Right renal cortex interstitium (tissue), 3 donors: ENCODE measurements around the gene KLHL30. TPM values are rescaled to one million over a fixed set of nuclear protein-coding genes. Genes with fewer than 3 reads are reported as not detected.
"Not testable (repeated sequence)": the region's sequence is repeated elsewhere in the genome, so short reads cannot be mapped to it uniquely, and the experiment has no call there.

Source experiments
- DNase-seq, 3 donors: peaks; one replicate each; pipeline ENCODE4 v3.0.0-alpha.2; 2013; ENCODE audit warnings: low read depth in 3 of 3, low spot score in 2 of 3
- polyA plus RNA-seq, 3 donors: library from polyadenylated mRNA; unstranded; fragments of 120-200 nt; gene quantifications; one replicate each; pipeline ENCODE4 v1.2.1, GENCODE V29; 2013; ENCODE audit not compliant: insufficient read length in 3 of 3

Gene KLHL30
- polyA plus RNA-seq, 3 donors: 0.18 to 0.24 (median 0.22) TPM

DNA sequence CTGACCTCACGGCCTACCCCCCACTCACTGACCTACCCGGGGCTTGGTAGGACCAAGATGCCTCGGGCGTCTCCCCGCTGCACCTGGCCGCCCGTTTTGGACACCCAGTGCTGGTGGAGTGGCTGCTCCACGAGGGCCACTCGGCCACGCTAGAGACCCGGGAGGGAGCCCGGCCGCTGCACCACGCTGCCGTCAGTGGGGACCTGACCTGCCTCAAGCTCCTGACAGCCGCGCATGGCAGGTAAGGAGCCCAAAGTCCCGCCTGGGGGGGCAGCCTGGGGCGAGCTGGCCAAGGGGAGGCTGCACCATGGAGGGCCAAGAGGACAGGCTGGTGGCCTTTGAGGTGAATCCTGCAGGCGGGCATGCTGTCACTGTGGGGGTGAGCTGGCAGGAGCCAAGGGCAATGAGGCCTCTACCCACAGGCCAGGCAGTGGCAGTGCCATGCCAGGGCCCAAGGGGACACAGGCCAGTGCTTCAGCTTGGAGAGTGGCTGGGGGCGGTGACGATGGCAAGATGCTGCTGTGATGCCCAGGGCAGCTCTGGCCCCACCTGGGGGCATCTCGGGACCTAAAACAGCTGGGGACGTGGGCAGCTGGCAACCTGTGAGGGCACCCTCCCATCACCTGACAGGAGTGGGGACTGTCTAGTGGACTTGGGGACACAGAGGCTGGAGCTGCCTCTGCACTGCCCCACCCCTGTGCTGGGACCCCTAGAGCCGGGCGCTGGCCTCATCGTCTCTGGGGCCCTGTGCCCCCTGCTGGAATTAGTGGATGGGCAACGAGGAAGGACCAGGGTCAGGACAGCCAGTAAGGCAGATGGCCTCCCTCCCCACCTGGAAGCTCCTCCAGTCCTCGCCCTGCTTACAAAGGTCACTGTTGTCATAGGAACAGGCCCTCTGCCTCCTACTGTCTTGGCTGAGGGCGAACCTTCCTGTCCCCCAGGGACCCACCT lies 36.3 kb upstream of the KLHL30 start:
- DNase-seq: no peak

DNA sequence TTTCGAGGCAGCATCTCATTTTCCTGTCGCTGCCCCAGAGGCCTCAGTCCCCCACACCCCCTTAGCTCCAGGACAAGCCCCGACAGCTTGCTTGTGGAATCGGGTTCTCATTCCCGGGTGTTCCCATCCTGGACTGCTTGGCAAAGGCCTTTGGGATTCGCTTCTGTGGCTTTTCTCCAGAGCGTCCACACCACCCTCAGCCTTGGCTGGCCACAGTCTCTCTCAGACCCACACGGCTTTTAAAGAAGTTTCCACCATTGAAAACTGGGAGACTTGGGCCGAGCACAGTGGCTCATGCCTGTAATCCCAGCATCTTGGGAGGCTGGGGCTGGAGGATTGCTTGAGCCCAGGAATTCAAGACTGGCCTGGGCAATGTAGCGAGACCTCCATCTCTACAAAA lies 35.6 kb upstream of the KLHL30 start:
- DNase-seq: no peak

DNA sequence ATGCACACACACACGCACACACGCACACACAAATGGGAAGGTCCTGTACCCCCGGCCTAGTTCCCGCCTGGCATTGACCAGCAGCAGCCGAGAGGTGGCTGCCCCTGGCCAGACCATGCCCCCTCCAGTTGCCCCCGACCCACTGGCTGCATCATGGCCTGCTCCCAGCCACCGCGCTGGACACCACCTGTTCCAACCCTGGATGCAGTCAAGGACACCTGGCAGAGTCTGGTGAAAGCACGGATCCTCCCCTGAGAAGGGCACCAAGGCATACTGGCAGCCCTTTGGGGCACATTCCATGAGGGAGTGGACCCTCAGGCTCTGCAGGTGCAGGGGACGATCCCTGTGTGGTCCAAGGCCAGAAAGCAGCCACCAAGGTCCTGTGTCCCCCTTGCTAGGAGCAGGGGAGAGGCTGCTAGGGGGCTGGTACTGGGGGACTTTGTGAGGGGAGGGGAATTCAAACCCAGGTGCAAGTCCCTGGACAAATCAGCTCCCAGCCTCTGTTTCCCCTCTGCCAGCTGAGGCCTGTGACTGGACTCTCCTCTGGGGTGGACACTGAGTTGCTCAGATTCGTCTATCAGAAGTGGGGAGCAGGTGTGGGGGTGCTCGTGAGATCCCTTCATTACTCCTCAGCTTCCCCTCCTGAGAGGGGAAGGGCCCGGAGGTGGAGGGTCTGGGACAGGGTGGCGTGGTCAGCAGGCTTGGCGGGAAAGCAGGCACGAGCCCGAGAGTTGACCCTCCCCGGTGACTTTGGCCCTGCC lies 34.8 kb upstream of the KLHL30 start:
- no peak for DNase-seq

DNA sequence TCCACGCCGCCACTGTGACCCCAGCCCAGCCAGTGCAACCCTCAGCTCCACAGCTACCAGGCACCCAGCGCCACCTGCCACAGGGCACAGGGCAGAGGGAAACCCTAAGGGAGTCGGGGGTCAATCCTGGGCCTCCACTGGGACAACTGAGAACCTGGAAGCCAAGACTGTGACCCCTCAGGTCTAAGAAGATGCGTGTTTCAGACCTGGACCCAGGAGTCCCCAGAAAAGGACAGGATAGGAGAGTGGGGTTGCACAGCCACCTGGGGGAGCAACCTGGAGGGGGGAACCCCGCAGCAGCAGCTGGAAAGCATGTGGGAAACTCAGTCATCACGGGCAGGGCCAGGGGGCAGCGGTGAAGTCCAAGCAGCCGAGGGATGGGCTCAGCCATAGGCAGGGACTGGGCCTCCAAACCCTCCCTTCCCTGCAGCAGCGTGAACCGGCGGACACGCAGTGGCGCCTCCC lies 34.2 kb upstream of the KLHL30 start:
- DNase-seq: no peak

DNA sequence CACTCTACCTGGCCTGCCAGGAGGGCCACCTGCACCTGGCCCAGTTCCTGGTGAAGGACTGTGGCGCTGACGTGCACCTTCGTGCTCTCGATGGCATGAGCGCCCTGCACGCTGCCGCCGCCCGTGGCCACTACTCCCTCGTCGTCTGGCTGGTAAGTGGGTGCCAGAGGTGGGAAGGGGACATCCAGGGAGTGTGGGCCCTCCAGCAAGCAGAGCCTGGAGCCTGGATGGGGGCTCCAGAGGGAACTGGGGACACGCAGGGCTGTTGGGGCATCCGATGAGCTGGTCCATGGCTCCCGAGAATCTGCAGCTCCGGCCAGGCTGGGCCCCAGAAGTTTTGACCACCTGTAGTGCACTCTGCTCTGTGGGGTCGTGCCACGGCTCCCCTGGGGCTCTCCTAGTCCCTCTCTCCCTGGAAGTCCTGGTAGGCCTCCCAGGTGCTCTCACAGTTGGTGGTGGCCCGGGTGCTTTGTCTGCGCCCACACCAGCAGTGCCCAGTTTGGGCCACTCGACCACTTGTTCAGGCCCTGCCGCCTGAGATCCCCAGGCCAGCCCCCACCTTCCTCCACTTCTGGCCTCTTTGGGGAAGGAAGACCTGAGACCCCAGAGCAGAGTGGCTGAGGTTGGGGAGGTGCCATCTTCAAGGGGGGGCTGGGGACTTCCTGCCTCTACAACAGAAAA lies 33.6 kb upstream of the KLHL30 start:
- no peak for DNase-seq

DNA sequence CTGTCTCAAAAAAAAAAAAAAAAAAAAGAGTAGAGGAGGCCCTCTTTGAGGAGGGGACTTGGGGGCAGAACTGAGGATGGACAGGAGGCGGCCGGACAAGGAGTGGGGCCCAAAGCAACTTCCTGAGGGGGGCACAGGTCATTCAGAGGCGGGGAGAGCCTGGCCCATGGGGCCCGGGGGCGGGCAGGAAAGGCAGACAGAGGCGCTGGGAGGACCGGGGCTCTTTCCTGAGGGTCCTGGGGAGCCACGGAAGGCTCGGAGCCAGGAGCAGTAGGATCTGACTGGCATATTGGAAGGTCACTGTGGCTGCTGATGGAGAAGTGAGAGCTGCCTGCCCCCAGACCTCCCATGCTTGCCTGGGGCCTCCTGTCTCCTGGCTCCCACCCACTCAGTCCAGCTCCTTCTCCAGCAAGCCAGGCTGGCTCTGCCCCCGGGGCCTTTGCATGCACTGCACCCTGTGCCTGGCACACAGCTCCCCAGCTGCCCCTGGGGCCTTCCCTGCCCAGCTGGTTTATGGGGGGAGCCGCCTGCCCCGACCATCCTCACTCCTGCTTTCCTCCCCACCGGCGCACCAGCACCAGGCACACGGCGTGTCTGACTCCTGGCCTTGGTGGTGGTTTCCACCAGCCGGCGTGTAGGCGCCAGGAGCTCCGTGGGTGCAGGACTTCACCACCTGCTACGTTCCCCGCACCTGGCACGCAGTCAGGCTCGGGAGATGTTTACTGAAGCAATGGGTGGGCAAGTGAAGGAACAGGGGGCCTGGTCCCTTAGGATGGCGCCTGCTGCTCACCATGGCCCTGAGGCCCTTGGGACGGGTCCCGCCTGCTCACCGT lies 32.7 kb upstream of the KLHL30 start:
- DNase-seq: no peak

DNA sequence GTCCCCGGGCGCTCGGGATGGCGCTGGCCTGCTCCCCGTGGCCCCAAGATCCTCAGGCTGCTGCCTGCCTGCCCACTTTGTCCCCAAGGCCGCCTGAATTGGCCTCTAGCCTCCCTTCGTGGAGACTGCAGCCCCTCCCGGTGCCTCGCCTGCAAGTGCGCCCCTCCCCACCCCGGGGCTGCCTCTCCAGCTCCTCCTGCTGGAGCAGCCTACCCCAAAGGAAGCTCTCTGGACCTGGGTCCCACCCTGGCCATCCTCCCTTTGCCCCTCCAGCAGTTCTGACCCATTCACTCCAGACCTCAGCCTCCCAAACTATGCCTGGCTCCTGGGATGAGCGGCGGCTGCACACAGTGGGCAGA lies 32.1 kb upstream of the KLHL30 start:
- DNase-seq: no peak

DNA sequence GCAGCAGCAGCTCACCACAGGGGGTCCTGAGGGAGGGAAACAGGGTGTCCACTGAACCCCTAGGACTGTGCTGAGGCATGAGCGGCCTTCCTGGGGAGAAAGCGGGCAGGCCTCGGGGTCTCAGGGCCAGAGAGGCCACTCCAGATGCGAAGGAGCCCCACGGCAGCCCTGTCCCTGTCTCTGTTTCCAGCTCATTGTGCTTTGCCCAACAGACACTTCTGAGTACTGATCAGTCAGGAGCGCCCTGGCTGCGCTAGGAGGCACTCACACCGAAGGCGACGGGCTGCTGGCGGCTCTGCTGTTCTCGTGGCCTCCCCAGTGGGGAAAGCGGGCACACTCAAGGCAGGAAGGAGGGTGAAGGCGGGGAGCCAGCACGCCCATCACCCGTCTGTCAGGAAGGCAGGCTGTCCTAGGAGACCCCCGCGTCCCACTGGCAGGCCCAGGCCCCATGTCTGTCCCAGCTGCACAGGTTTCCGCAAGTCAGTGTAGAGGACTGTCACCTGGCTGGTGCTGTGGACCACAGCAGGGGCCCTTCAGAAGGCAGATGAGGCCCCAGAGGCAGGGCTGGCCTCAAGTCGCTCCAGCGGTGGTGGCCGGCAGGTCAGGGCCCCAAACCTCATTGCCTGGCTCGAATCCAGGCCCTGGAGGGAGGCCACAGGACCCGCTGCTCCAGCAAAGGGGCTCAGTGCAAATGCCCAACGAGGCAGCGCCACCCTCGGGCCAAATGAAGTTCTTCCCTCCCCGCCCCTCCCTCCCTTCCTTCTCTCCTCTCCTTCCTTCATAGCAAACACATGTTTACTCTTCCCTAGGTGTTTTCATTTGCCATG lies 31.6 kb upstream of the KLHL30 start:
- no peak for DNase-seq

DNA sequence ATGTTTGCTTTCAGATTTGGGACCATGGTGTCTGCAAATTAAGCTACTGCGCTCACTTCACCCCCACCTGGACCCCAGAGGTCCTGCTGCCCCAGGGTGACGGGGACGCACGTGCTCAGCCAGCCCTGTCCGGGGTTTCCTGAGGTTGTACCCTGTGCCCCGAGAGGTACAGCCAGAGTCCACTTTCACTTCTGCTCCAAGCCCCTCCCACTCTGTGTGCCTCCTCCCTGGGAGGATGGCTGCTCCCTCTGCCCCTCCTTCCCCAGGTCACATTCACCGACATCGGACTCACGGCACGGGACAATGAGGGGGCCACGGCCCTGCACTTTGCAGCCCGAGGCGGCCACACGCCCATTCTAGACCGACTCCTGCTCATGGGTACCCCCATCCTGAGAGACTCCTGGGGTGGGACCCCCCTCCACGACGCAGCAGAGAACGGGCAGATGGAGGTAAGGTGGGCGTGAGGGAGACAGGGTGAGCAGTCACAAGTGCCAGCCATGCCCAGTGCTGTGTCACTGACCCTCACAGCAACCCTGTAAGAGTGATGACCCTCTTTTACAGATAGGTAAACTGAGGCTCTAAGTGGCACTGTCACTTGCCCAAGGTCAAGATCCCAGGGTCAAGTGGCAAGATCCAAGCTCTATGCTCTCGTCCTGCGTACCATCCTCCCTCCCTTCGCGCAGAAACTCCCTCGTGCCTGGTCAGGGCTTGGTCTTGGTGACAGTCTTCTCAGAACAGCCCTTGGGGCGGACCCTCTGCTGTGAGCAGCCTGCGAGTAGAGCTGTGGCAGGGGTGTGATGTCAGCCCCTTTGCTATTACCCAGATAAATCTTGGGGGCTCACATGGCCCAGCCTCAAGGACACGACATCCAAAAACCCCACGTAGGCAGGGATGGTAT lies 30.7 kb upstream of the KLHL30 start:
- DNase-seq: no peak

DNA sequence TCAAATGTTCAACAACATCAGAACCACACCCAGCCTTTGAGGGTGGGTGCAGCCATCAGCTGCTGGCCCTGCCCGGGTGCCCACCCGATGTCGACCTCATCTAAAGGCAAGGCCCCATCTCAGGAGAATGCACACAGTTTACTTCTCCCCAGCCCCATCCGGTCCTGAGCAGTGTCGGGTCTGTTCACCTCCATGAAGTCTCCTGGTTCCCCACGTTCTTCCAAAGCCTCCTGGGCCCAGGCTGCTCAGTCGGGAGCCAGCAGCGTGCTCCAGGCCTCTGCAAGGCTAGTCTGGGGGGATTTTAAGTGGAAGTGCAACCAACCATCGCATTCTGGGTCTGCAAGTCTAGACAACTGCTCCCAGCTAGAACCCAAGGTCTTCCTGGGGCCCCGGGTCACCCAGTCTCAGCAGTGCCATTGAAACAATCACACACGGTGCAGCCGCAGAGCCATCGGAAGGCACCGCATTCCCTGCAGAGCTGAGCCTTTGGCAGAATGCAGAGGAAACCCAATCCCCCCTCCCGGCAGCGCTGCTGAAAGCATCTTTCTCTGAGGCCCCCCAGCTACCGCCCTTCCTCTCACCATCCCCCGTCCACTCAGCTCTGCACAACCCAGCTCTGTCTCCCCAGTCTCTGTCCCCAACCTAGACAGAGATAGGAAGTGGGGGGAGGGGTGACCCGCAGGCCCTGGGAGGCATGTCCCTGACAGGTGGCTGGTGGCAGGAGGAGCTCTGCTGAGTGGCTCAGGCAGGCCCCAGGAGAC lies 29.9 kb upstream of the KLHL30 start:
- DNase-seq: no peak

DNA sequence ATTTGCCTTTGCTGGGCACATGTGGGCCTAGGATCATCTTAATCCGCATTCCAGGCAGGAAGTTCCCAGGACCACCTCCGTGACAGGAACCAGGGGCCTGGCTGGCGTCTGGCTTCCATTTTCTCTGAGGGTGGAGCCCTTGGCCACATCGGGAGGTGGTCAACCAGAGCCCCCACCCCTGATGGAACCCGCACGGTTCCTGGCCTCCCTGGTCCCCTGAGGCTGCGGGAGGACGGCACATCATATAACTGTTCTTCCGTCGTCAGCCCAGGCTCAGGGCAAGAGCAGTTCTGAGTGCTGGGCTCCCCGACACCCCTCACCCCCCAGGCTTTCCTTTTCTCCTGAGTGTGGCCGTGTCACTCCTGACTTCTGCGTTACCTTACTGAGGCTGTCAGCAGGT lies 24.9 kb upstream of the KLHL30 start:
- no peak for DNase-seq

DNA sequence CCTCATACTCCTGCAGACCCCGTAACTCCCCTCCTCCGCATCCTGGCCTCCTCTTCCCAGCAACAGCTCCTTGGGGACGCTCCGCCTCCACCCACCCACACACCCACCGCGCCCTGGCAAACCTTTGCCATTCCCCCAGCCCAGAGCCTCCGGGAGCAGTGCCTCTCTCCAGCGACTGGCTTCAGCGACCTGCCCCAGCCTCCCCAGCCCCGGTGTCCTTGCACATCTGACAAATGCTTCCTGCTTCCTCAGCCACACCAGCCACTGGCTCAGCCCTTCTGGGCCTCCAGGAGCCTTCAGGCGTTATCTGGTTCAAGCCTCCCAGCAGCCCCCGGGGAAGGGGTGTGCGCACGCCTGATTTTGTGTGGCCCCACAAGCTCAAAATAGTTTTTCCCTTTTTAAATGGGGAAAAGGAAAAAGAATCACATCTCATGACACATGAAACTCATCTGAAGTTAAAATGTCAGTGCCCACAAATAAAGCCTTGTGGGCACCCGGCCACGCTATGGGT lies 24.1 kb upstream of the KLHL30 start:
- no peak for DNase-seq

DNA sequence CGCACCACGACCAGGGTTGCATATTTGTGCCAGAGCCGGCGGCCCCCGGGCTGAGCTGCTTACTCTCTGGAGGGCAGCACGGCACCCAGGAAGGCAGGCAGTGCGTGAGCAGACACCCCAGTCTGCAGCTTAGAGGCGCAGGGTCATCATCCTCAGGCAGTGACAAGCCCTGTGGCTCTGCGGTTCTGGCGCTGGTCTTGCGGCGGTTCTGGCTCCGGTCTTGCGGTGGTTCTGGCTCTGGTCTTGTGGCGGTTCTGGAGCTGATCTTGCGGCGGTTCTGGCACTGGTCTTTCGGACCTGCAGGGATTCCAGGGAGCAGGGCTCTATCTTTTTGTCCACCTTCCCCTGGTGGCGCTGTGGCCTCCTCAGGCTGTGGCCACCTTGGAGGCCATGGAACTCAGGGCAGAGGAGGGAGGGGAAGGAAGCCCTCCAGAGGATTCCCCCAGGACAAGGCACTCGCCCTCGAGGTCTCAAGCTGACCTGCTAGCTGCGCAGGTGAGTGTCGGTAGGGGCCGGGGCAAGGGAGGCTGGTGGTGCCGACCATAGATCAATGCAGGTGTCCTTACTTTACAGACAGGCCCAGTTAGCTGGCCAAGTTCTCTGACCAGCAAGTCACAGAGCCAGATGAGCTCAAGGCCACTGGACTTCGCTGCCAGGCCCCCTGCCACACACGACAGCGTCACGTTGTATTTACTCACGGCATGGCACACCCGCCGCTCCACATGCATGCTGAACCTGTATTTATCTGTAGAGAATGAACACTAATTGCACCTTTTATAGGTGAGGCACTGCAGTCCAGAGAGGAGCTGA lies 23.4 kb upstream of the KLHL30 start:
- DNase-seq: no peak

DNA sequence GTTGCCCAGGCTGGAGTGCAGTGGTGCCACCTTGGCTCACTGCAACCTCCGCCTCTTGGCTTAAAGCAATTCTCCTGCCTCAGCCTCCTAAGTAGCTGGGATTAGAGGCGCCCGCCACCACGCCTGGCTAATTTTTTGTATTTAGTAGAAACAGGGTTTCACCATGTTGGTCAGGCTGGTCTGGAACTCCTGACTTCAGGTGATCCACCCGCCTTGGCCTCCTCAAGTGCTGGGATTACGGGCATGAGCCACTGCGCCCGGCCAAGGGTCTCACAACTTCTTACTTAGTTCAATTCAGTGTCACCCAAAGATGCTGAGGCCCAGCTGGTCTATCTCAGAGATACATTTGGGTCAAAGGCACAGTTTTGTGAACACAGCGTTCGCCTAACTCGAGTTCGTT lies 22.8 kb upstream of the KLHL30 start:
- not testable (repeated sequence) for DNase-seq

DNA sequence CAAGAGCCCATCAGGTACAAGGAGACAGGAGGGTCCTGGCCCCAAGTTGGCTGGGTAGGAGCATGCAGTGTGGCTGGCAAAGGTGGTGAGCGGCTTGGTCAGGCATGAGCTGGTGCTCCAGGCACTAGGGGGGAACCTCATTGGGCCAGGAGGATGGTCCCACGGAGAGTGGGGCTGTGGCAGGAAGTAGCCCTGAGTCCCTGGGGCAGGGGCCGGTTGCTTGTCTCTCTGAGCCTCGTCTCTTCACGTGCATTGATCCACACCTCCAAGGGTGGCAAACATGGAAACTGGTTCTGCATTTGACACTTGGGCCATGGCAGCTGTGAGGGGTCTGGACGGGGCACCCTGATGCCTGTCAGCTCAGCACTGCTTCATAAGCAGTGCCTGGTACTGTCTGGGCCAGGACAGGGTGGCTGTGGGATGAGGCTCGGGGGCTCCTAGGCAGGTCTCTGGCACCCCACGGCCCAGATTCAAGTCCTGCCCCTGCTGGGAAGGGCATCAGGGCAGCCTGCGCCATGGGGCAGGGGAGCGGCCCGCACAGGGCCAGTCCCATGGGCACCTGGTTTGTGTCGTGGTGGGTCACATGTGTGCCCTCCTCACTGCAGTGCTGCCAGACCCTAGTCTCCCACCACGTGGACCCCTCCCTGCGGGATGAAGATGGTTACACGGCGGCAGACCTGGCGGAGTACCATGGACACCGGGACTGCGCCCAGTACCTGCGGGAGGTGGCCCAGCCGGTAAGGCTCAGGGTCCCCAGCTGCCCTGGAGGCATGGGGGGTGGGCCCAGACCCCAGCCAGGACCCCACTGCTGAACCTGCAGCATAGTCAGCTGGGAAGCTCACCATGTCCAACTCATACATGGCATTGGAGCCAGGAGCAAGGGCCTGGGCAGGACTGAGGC lies 21.9 kb upstream of the KLHL30 start:
- no peak for DNase-seq
